ENCODE data around the gene INPP4A.

Gene INPP4A

DNA sequence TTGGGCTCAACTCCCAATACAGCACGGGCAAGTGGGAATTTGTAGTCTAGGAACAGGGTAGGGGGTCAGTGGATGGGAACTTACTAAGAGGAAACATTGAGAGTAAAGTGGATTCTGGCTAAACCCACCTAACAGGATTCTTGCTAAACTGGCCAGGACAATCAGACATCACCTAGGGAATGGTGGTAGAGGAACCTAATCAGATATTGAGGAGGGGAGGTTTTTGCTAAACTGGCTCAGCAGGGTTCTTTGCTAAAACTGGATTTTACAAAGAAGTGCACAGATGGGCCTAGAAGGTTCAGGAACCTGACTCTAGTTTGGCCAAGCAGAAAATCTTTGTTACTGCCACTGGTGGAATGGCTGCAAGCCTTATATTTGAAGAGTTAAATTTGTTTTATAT, 55.9 kb downstream of the INPP4A start:
- no peak for DNase-seq

DNA sequence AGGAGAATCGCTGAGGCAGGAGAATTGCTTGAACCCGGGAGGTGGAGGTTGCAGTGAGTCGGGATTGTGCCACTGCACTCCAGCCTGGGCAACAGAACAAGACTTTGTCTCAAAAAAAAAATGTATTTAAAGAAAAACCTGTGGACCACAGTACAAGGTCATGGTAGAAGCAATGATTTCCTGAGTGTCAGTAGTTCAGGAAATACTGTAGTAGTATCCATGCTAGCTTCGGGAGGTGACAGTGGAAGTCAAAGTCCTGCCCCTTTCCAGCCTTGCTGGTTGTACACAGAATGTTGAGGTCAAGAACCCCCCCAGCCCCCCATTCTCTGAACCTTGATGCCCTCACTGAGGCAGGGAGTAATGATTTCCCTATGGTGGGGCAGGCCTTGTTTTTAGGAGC, 56.6 kb downstream of the INPP4A start:
- no peak for DNase-seq

DNA sequence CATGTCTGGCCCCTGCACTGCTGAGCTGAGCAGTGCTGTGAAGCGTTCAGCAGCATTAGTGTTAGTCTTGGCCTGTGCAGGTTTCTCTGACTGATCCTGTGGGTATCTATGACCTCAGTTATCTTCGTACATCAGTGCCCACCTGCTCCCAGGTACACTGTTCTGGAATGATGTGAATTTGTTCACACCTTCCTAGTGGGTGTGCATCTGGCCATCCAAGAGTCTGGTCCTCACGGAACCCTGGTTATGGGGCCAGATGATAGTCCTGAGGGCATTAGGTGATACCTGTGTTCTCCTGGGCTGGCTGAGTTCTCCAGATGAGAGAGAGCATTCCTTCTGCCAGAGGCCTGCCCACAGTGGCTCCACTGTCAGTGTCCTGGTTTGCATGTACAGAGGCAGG, 57.2 kb downstream of the INPP4A start:
- DNase-seq, result no peak

DNA sequence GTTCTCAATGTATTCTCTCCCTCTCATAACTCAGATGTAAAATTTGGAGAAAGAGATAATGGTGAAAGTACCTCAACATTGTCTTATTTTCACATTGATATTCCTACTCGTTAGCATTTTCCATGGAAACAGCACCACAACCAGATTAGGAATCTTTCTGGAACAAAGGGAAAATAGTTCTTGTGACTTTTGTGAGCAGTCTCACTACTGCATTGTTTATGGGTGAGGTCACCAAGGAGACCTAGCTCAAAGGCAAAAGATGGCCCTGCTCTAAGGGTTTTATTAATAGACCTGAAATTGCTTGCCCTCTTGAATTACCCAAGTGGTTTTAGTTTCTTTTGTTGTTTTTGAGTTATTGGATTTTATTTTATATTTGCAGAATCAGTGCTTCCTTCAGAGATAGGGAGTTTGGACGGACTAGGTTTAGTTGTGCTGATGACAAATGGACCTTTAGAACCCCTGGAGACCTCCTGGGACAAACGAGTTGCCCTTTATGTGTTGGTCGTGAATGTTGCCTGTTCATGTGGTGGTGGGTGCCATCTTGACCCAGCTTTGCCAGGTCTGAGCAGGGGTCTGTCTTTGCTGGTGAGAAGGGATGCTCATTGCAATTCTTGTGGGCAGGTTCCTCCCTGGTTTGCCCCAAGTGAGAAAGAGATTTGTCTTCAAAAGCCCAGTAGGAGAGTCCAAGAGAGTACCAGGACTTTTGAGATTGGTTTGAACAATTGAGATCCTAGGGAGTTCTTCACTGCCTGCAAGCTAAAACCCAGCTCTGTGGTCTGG, 58.1 kb downstream of the INPP4A start:
- no peak for DNase-seq

DNA sequence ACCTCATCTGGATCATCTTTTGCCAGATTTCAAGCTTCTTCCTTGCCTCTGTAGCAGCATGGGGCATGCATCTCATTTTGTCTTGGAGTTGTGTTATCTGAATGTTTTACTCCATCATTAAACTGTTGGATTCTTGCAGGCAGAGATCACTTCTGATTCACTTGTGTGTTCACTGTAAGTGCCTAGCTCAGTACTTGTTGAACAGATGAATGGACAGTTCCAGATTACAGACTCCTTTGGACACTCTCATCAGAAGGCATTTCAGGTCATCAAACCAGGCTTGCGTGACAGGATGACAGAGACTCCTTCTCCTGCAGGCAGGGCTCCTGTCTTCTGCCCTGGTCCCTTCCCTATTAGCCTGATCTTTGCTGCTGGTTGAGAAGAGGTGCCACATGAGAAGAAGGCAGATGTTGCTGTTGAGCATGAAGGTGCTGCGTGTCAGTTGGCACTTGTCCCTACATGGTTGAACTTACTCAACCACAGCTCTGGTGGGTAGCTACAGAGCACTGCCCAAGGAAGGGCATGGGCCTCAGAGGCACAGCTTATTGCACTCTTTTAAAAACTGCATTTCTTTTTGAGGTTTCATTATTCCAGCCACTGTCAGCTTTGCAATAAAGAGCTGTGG, 58.9 kb downstream of the INPP4A start:
- DNase-seq, result no peak

DNA sequence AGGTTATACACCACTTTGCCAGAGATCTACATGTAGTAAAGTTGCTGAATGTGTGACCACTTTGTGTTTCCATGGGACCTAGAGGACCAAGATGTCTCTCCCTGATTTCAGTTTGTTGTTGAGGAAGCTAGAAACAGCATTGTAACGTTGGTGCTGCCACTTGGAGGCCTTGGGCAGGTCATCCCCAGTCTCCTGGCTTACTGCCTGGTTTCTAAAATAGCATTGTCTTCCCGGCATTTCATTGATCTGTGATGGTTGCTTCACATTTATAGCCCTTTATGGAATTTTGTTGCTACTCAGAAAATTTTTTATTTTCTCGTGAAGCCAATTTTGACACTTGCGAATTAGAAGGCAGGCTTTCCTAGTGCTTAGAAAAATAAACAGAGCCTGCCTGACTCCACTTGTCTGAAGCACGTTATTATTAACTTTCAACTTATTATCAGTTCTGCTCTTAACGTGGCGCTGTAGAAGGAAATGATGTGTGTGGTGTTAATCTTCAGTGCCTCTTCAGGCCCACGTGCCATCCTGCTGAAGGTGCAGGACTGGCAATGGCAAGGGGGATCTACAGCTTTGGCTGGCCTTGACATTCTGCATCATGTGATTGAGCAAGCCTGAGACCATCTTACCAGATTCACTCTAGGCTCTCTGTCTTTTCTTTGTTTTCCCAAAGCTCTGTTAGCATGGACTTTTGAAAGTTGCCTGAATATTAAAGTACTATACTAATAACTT, 59.9 kb downstream of the INPP4A start:
- DNase-seq, result no peak

DNA sequence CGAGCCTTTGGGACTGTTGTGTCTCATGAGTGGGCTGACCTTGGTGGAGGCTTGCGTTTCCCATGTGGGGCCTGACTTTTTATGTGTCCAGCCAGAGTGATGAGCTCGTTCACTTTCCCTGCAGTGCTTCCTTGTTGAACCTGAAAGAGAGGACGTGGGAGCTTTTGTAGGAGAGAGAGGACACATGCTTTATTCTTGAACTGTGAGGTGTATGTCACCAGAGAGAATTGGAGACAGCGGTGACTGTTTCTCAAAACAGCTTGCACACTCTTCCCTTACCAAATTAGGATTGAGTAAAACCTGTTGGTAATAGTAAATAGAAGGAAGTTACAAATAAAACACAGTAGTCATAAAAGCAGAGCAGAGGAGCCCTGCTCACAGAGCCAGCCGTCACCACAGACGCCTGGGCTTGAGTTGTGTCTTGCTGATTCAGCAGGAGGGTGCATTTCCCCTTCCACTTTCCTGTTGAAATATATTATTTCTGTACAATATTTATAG, 60.7 kb downstream of the INPP4A start:
- DNase-seq, result no peak

DNA sequence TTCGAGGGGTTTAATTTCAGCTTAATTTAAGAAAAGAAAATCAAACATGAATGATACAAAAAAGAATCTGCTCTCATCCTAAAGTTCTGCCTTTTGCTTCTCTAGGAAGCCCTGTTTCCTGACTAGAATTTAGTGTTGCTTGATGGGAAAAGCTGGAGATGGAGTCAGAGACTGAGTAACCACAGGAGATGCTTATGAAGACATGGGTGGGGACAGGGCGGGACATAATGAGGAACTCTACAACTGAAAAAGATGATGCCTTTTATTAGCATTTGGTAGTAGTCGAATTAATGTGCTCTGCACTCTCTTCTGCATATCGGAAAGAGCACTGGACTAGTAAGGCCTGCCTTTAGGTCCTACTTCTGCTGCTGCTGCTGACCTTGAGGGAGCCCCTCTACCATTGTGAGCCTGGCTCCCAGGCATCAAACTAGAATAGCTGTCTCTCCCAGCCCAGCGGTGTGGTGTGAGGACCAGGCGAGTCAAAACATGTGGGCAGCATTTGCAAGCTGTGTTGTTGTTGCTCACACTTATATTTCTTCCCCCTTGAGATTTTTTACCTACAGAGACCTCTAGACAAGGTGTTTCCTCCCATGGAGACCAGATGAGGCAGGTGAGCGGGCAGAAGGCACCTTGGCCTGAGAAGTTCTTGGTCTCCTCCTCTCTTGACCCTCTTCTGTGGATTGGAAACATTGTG, 61.5 kb downstream of the INPP4A start:
- DNase-seq, result no peak

DNA sequence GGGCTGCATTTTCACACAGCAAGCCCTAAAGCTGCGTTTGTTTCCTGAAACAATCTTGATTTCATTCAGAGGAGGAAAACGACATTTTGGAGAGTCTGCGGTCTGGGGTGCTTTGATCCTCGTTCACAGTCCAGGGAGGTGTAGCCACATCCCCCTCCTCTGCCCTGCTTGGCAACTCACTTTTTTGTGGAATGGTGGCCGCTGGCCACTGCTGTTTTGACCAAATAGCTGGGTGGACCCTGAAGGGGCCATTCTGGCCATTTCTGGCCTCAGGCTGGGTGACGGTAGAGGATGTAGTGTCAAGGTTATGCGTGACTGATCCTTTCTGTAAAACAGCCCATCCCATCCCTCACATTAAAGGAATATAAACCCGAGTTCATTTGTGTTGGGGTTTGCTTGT, 62.2 kb downstream of the INPP4A start:
- DNase-seq, result no peak

DNA sequence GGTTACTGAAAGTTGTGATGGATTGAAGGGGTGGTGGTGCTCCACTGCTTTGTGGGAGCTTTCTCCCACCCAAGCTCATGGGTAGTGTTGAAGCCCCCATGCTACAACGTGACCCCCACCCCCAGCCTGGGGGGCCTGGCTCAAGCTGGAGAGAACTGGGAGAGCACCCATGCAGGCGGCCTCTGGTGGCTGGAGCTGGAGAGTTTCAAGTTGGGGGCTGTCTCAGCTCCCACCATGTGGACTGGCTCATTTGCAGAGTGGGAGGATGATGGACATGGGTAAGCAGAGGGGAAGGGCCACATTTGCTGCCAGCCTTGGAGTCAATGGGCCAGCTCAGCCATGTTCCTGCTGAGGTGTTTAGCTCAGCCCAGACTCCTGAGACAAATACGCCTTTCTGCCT, 62.8 kb downstream of the INPP4A start:
- DNase-seq, result no peak

DNA sequence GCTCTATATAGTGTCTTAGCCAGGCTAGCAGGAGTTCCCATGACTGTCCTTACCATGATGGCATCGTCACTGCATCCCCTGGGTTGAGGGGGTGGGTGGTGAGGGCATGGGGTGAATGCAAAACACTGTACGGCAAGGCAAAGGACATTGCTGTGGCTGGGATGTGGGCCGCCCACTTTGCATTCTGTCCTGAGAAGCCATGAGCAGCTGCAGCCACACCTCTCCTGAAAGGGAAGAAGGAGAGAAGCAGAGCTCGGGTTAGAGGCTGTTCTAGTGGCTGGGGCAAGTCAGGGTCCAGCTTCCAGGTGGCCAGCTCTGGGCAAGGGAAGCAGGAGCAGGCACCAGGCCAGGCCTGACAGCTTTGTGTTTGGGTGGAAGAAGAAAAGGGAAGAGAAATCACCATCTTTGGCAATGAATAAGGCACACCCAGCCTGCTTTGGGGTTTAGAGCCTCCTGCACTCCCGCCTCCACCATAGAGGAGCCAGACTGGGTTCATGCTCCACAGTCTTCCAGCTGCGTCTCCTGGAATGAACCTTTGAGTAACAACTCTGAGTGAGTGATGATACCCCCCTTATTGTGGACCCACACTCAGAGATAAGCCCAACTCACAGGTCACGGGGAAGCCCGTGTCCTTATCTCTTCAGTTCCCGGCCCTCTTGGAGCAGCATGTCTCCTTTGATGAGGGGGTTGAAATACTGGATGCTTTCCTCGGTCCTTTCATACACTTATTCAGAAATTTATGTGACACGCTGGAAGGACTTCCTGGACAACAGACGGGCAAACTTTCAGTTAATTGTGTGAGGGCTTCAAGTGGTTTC, 63.4 kb downstream of the INPP4A start:
- no peak for DNase-seq

DNA sequence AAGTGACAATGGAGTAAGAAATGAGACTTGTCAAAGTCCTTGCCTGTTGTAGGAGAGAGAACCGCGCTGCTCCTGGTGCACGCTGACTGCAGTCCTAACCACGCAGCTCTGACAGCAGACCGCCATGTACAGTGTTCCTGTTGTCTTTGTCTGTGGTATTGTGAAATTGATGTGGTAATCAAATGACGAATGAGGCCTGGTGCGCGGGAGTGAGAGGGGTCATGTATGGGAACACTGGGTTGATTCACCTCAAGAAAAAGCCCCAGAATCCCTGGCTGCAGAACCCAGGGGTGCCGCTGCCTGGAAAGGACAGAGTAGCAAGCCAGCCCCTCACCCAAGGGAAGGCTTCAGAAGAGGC, 64.0 kb downstream of the INPP4A start:
- no peak for DNase-seq

DNA sequence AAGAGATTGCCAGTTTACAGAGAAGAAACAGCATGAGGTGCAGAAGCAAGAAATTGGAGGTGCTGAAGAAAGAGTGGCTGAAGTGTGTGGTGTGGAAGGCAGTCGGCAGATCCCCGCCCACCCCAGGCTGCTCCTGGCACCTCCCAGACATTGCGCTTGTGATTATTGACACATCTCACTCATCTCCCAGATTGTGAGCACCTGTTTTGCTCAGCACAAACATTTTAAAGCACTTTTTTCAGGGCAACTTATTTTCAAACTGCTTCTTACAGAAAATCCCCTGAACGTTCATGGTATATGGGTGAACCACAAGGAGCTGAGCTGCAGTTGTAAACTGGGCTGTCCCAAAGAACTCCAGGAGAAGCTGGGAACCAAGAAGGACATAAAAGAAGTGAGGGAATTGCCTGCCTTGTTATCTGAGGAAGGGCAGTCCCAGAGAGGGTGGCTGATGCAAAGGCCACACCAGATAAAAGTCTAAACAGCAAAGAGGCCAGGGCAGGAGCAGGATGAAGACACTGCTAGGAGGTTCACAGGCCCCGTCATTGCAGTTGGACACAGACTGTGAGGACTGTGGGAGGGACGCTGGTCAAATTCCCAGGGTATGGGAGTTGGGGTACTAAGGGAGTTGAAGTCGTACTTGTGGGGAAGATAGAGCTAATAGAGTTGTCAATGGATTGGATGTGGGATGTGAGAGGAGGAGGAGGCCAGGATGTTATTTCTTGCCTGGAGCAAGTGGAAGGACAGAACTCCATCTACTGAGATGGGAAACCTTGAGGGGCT, 65.1 kb downstream of the INPP4A start:
- no peak for DNase-seq

DNA sequence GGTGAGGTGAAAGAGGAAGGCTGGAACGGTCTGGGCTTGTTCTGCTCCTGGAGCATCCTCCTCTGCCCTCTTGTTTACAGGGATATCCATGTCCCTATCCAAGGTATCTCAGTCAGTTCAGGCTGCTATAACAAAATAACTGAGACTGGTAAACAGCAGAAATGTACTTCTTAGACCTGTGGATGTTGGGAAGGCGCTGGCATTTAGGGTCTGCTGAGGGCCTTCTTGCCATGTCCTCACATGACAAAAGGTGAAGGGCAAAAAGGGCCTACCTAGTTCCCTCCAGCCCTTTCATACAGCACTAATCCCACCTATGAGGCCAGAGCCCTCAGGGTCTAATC, 65.6 kb downstream of the INPP4A start:
- no peak for DNase-seq

DNA sequence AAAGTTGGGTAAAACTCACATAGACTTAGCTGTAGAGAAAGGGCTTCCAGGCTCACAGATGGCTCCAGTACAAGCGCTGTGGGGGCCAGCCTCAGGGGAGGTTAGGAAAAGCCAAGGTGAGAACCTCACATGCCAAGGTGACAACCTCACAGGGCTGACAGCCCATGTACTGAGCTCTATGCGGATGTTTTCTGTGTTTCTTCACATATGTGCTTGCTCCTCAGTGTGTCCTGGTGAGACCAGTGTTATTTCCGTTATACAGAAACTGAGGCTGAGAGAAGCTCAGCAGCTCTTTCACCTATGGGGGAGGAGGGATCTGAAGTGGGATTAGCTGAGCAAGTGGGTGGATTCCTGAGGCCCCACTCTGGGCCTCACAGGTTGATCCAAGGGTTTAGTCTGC, 67.3 kb downstream of the INPP4A start:
- DNase-seq, result no peak

DNA sequence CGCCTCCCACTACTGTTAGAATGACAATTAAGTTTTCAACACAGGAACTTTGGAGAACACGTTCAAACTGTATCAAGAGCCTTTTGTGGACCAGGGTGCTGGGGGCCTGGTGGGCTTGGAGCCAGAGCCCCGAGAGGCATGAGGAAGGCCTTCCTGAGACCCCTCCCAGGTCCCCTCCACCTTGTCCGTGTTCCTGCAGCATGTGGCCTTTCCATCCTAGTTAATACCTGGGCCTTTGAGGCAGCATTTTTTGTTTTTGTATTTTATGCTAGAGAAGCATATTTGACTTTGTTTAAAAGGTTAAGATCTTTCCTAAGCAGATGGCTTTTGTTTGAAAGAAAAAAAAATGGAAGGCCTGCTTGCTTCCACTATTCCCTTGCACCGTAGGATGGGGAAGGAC, 68.0 kb downstream of the INPP4A start:
- DNase-seq, result no peak

DNA sequence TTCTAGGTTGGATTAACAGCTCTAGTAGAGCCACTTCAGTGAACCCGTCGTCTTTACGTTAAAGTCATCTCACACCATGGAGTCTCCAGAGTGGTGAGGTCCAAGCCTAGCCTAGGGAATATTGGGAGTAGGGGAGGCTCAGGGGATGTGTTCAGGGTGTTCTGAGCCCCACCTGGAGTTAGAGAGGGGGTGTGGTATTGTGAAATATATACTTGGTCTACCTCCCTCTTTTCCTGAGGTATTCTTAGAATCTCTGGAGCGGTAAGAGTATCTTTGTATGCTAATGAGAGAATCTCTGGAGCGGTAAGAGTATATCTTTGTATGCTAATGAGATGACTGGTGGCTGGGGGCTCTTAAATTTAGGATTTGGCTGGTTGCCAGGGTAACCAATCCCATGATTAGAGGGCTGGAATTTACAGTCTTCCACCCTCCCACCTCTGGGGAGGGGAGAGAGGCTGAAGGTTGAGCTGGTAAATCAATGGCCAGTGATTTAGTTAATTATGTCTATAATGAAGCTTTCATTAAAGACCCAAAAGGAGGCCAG, 69.5 kb downstream of the INPP4A start:
- no peak for DNase-seq

DNA sequence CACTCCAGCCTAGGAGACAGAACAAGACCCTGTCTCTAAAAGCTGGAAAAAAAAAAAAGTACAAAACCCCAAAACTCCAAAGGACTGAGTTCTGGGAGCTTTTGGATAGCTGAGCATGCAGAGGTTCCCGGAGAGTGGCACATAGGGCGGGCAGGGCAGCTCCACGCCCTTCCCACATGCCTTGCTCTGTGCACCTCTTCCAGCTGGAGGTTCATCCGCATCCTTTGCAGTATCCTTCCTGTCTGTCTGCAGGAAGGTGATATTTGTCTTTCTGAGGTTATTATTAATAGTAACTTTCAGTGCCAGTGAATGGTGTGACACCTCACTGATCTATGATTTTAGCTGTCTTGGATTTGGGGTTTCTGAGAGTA, 70.2 kb downstream of the INPP4A start:
- no peak for DNase-seq

DNA sequence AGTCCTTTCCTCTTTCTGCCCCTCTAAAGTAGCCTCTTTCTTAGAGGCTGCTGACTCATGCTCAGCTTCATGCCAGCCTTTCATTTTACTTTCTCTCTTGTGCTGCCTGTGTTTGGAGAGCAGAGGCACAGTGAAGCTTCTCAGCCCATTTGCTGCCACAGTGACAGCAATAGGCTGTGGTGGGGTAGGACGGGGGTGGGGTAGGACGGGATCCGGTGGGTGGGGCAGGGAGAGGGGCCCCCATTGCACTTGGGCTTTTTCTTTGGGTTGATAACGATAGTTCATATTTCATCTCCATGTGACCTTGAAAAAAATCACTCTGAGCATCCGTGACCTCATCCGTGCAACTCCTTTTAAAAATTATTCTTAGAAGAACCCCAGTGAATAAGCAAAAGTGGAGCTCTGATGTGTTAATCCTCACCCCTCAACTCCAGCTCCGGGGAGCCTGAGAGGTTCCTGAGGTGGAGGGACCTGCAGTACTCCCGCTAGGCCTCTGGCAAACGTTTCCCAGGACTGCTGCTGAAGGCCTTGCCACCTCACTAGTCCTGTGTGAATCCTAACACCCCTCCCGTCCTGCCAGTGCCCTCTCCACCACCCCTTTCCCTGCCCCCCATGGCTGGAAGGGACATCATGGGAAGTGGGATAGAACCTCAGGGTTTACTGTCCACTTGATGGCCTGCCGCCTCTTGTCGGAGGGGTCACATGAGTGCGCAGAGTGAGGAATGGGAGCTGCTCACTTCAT, 70.8 kb downstream of the INPP4A start:
- DNase-seq, result no peak

DNA sequence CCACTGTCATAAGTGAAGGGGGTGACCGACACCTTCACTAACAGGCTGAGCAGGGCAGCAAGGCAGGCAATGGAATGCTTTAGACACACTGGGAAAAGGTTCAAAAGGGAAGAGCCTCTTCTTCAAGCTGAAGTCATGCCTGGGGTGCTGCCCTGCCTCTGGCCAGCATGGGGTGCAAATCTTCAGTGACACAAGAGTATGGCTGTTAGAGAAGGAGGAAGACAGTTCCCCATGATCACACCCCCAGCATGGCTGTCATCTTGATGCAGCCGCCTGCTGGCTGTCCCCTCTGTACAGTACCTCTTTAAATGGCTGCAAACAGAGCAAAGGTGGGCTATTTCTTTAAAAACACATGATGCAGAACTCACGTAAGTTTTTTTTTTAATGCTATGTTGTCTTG, 71.9 kb downstream of the INPP4A start:
- DNase-seq, result no peak

DNA sequence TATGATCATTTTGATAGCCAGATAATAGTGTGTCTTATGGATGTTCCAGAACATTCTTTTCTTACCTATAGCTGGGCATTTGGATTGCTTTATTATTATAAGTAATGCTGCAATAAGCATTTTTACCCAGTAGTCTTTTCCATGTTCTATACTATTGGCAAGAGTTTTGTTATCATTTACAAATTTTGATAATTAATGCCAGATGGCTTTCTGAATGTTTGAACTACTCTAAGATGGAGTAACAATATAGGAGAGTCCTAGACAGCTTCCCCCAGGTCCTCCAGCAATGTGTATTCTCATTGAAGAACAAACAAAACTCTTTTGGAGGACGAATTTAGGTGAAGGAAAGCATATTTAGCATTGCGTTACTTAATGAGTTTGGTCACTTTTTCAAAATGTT, 73.0 kb downstream of the INPP4A start:
- DNase-seq, result no peak

Measured in NCI-H1436 (cell line).